Fibroblast of mammary gland (primary cell): ENCODE results near the gene LMBR1.

Experiments used
- DNase-seq: peaks from one replicate; pipeline ENCODE4 v3.0.0-alpha.2; 2010; ENCODE audit warnings: low read depth
- H3K4me3 ChIP-seq: 2 replicates; pipeline ENCODE4 v1.5.1; 2011; ENCODE audit warnings: low read depth, mild to moderate bottlenecking, low read length, moderate library complexity; ENCODE audit not compliant: control insufficient read depth
- CTCF ChIP-seq: conservative IDR thresholded peaks from 2 replicates; pipeline ENCODE4 v1.5.1; 2011; ENCODE audit warnings: low read depth, low read length, inconsistent platforms; ENCODE audit not compliant: control insufficient read depth, insufficient read depth

The LMBR1 gene

GRCh38 chr7:156731651-156732050, 161.3 kb downstream of the LMBR1 start:
- no peak overlapping the region for H3K4me3 ChIP-seq
- DNase-seq = no peak
- no peak for TF ChIP-seq CTCF

- peak; percentile 10 for DNase-seq
- no peak overlapping the region for H3K4me3 ChIP-seq
- TF ChIP-seq CTCF = no peak
These were observed 167.0 kb downstream of the LMBR1 start for GRCh38 chr7:156725936-156726335.

GRCh38 chr7:156725073-156725472, 167.9 kb downstream of the LMBR1 start:
- H3K4me3 ChIP-seq = no peak overlapping the region
- TF ChIP-seq CTCF = no peak
- DNase-seq = peak; percentile 74

- H3K4me3 ChIP-seq = no peak overlapping the region
- DNase-seq = peak; percentile 38
- TF ChIP-seq CTCF = no peak
These were observed 170.7 kb downstream of the LMBR1 start for GRCh38 chr7:156722043-156722826.

- TF ChIP-seq CTCF = no peak
- no peak overlapping the region for H3K4me3 ChIP-seq
- DNase-seq = no peak
These were observed 189.1 kb downstream of the LMBR1 start for GRCh38 chr7:156703773-156704482.

GRCh38 chr7:156703209-156703608, 189.8 kb downstream of the LMBR1 start:
- DNase-seq = peak; percentile 2
- no peak overlapping the region for H3K4me3 ChIP-seq
- TF ChIP-seq CTCF = no peak
